Endothelial cell of umbilical vein (primary cell): Measurements from ENCODE around the gene TENM4.

Source experiments
- CTCF ChIP-seq, 2 donors: IDR thresholded peaks; 1 replicate in 1 of 2; 2 replicates in 1 of 2; pipeline ENCODE4 v1.5.1; 2011; ENCODE audit warnings: low read length in 2 of 2, mild to moderate bottlenecking in 2 of 2, moderate library complexity in 2 of 2, control low read depth in 1 of 2, inconsistent platforms in 1 of 2, low read depth in 1 of 2; ENCODE audit not compliant: insufficient read depth in 1 of 2; ENCODE audit errors: extremely low read depth in 1 of 2
- POLR2A ChIP-seq: IDR thresholded peaks from 2 replicates; pipeline ENCODE4 v1.6.1; 2012; ENCODE audit warnings: low read depth, mild to moderate bottlenecking, control low read depth, low read length
- POLR2AphosphoS5 ChIP-seq: IDR thresholded peaks from 2 replicates; pipeline ENCODE4 v1.6.1; 2012; ENCODE audit warnings: low read depth, mild to moderate bottlenecking, control low read depth, low read length, moderate library complexity; ENCODE audit not compliant: insufficient read depth

- no peak for TF ChIP-seq CTCF (IDR thresholded peaks at IDR 0.05; ENCODE audit: extremely low read depth in 1 of 2, insufficient read depth in 1 of 2, low read depth in 1 of 2, low read length in 2 of 2)
- no peak for TF ChIP-seq POLR2A
- TF ChIP-seq POLR2AphosphoS5, result no peak
Measured at GRCh38 chr11:79192836-79193235, 248.0 kb downstream of the TENM4 start.
